ENCODE data around the gene DUSP15.

DUSP15 gene

DNA sequence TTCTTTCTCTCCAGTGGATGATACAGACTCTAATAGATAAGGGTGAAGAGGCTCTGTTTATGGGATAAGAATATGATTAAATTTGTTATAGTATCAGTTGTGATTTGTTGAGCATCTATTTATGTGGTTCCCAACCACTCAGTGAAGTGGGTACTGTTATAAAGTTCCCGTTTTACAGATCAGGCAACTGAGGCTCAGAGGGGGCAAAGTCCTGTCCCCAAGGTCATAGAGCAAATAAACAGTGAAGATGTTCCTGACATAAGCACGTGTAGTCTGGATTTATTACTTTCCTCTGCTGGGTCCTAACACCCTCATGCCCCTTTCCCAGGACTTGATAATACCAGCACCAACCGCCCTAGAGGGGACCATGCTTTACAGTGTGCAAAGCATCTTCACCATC is 4.1 kb downstream of the DUSP15 start:
- CTCF ChIA-PET: no interaction called here

DNA sequence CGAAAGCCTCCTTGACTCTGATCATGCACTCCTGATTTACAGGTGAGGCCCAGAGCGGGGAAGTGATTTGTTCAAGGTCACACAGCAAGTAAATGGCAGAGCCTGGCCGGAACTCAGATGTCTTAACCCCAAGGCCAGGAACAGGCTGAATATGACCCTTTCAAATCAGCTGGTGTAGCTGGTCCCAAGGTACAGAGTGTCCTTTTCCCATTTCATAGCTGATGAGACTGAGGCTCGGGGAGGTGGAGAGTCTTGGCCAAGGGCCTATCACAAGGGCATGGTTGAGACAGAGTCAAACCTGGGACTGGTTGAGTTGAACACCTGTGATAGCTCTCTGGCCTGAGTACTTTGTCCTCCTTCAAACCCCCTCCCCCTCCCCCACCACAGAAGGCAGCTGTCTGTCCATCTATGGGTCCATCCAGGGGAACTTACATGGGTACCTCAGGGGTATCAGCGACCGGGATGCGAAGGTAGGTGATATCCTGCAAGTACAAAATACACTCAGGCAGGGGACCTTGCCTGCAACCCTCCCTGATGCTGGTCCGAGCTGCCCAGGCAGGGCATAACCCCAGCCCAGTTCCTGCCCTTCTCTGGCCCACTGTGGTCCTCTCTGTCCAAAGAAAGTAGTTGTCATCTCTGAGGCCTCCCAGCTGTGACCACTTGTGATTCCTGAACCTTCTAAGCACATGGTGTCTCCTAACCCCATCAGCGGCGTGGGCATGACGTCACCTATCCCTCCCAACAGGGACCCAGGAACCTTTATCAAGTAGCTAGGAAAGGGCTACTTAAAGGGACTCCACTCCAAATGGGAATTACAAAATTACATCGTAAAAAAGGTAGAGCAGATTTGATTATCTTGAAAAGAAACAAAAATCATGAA is 5.6 kb downstream of the DUSP15 start:
- Histone ChIP-seq H3K4me1 (ENCODE audit: control extremely low read depth in 1 of 4, control insufficient read depth in 4 of 4, insufficient read depth in 4 of 4, low read length in 3 of 4) (peaks cover 0 to 41% (median 29%) of the 10 kb centered on the region in 4 experiments), H3K27me3 (replicated peaks in 2 of 5; ENCODE audit: control insufficient read depth in 4 of 5, insufficient read depth in 5 of 5, low read length in 4 of 5) (peaks cover 0 to 12% (median 3%) of the 10 kb centered on the region in 5 experiments), H3K27ac (ENCODE audit: insufficient read depth in 1 of 2, low read depth in 1 of 2, low read length in 2 of 2, poor library complexity in 1 of 2, severe bottlenecking in 2 of 2) (no peak overlapping the region), H3K4me3 (ENCODE audit: control insufficient read depth in 1 of 7, extremely low read depth in 1 of 7, insufficient read depth in 4 of 7, low read depth in 2 of 7, low read length in 6 of 7) (no peak overlapping the region), H3K36me3 (ENCODE audit: control insufficient read depth in 4 of 4, insufficient read depth in 4 of 4, low read length in 3 of 4) (no peaks in the 10 kb centered on the region), H3K9me3 (ENCODE audit: control extremely low read depth in 1 of 5, control insufficient read depth in 4 of 5, insufficient read depth in 2 of 5, low read depth in 1 of 5, low read length in 4 of 5) (no peaks in the 10 kb centered on the region)
- 87% methylated on average over 12 of the region's 12 CpGs for WGBS (ENCODE audit: insufficient coverage)
- DNase-seq: no peak
- POLR2A ChIA-PET: no interaction called here
- CTCF ChIA-PET: interaction anchor here (0.6 to 2.6 kb wide), 7 partner anchors 9 to 87 kb away, joined by 3 to 9 read pairs (median 3); partner anchors contain the start of gene PDRG1

More for the DNA sequence above, 4.1 kb downstream of the DUSP15 start:
- Histone ChIP-seq H3K4me1 (ENCODE audit: control extremely low read depth in 1 of 4, control insufficient read depth in 4 of 4, insufficient read depth in 4 of 4, low read length in 3 of 4) (peaks cover 0 to 41% (median 31%) of the 10 kb centered on the region in 4 experiments), H3K27ac (ENCODE audit: insufficient read depth in 1 of 2, low read depth in 1 of 2, low read length in 2 of 2, poor library complexity in 1 of 2, severe bottlenecking in 2 of 2) (no peak overlapping the region), H3K4me3 (ENCODE audit: control insufficient read depth in 1 of 7, extremely low read depth in 1 of 7, insufficient read depth in 4 of 7, low read depth in 2 of 7, low read length in 6 of 7) (no peak overlapping the region), H3K27me3 (replicated peaks in 2 of 5; ENCODE audit: control insufficient read depth in 4 of 5, insufficient read depth in 5 of 5, low read length in 4 of 5) (no peaks in the 10 kb centered on the region), H3K9me3 (ENCODE audit: control extremely low read depth in 1 of 5, control insufficient read depth in 4 of 5, insufficient read depth in 2 of 5, low read depth in 1 of 5, low read length in 4 of 5) (no peaks in the 10 kb centered on the region), H3K36me3 (ENCODE audit: control insufficient read depth in 4 of 4, insufficient read depth in 4 of 4, low read length in 3 of 4) (no peaks in the 10 kb centered on the region)
- 100% methylated on average over 3 of the region's 3 CpGs for WGBS (ENCODE audit: insufficient coverage)
- DNase-seq: no peak
- POLR2A ChIA-PET: no interaction called here

DNA sequence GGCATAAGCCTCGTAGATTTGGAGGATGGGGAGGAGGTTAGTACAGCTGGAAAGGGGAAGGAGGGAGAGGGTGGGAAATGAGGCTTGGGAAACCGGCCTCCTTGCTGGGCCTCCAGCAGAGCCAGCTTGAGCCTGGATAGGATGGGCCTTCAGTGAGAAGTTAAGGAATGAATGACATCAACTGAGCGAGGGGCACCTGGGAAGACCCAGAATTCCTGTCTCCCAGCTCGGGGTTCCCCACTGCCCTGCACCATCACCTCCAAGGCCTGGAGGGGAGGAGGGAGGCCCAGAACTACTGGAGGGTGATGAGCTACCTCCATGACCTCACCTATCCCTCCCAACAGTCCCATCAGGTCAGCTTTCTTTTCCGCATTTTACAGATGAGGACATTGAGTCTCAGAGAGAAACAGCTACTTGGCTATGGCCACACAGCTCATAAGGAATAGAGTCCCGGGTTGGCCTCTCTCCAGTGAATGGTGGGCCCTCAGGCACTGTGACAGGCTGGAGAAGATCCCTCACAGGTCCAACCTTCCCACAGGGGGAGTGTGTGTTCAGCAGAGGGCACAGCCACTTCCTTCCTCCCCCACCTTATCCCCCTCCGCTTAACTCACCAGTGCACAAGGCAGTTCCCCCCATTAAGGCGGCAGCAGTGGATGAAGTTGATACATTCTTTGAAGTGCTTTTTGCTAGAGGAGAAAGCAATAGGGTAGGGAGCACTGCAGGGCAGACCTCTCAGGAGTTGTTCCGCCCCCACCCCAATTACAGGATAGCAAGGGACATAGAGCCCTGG is 6.8 kb downstream of the DUSP15 start:
- Histone ChIP-seq H3K27ac (ENCODE audit: insufficient read depth in 1 of 2, low read depth in 1 of 2, low read length in 2 of 2, poor library complexity in 1 of 2, severe bottlenecking in 2 of 2) (no peak overlapping the region), H3K9me3 (ENCODE audit: control extremely low read depth in 1 of 5, control insufficient read depth in 4 of 5, insufficient read depth in 2 of 5, low read depth in 1 of 5, low read length in 4 of 5) (no peaks in the 10 kb centered on the region), H3K4me3 (ENCODE audit: control insufficient read depth in 1 of 7, extremely low read depth in 1 of 7, insufficient read depth in 4 of 7, low read depth in 2 of 7, low read length in 6 of 7) (no peak overlapping the region), H3K27me3 (replicated peaks in 2 of 5; ENCODE audit: control insufficient read depth in 4 of 5, insufficient read depth in 5 of 5, low read length in 4 of 5) (peaks cover 0 to 18% (median 3%) of the 10 kb centered on the region in 5 experiments), H3K4me1 (ENCODE audit: control extremely low read depth in 1 of 4, control insufficient read depth in 4 of 4, insufficient read depth in 4 of 4, low read length in 3 of 4) (peaks cover 0 to 36% (median 23%) of the 10 kb centered on the region in 4 experiments), H3K36me3 (ENCODE audit: control insufficient read depth in 4 of 4, insufficient read depth in 4 of 4, low read length in 3 of 4) (no peaks in the 10 kb centered on the region)
- POLR2A ChIA-PET: no interaction called here
- 100% methylated on average over 3 of the region's 9 CpGs for WGBS (ENCODE audit: insufficient coverage)
- peak in 2 of 3 donors; percentile 38 to 41 for DNase-seq
- CTCF ChIA-PET: interaction anchor here (0.5 to 2.6 kb wide), 6 partner anchors 11 to 162 kb away, joined by 3 to 9 read pairs (median 6); partner anchors contain the start of gene PDRG1

DNA sequence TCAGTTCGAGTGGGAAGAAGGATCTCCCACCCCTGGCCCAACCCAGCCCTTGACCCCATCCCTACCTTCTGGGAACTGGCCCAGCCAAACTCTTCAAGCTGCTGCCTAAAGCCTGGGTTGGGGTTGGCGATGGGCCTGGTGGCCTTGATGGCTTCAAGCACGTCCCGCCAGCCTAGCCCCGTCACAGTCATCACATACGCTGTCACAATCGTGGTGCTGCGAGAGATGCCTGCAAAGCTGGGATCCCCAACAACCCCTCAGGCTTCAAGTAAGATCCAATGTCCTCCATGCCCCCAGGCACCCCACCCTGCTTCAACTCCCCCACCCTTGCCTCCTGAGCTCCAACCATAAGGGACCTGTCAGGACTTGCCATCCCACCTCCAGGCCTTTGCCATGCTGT is 7.8 kb downstream of the DUSP15 start:
- ChIA-PET POLR2A (no interaction called here), CTCF (interaction anchor here (2.6 kb wide), 1 partner anchor 10 kb away, joined by 7 read pairs; no protein-coding TSS in a partner anchor)
- Histone ChIP-seq H3K4me1 (ENCODE audit: control extremely low read depth in 1 of 4, control insufficient read depth in 4 of 4, insufficient read depth in 4 of 4, low read length in 3 of 4) (peaks cover 0 to 38% (median 24%) of the 10 kb centered on the region in 4 experiments), H3K9me3 (ENCODE audit: control extremely low read depth in 1 of 5, control insufficient read depth in 4 of 5, insufficient read depth in 2 of 5, low read depth in 1 of 5, low read length in 4 of 5) (no peaks in the 10 kb centered on the region), H3K36me3 (ENCODE audit: control insufficient read depth in 4 of 4, insufficient read depth in 4 of 4, low read length in 3 of 4) (no peaks in the 10 kb centered on the region), H3K27me3 (replicated peaks in 2 of 5; ENCODE audit: control insufficient read depth in 4 of 5, insufficient read depth in 5 of 5, low read length in 4 of 5) (peaks cover 0 to 18% (median 3%) of the 10 kb centered on the region in 5 experiments), H3K4me3 (ENCODE audit: control insufficient read depth in 1 of 7, extremely low read depth in 1 of 7, insufficient read depth in 4 of 7, low read depth in 2 of 7, low read length in 6 of 7) (no peak overlapping the region), H3K27ac (ENCODE audit: insufficient read depth in 1 of 2, low read depth in 1 of 2, low read length in 2 of 2, poor library complexity in 1 of 2, severe bottlenecking in 2 of 2) (no peak overlapping the region)
- no peak for DNase-seq
- 94% methylated on average over 8 of the region's 8 CpGs for WGBS (ENCODE audit: insufficient coverage)

DNA sequence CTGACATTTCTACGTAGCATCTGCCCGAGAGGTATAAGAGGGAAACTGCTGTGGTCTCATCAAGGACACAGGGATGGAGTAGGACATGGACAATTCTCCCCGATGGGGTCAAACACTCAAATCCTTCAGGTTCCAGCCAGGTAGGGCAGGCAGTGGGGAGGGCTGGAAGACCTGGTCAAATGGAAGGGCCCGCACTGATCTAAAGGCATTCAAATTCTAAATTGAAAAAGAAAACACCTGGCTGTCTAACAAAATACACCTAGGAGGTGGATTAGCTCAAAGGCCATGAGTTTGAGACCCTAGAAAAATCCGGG is 8.2 kb downstream of the DUSP15 start:
- POLR2A ChIA-PET: interaction anchor here (0.7 kb wide), 1 partner anchor 42 kb away, joined by 3 read pairs; no protein-coding TSS in a partner anchor
- H3K27me3 ChIP-seq (replicated peaks in 2 of 5; ENCODE audit: control insufficient read depth in 4 of 5, insufficient read depth in 5 of 5, low read length in 4 of 5): peaks cover 0 to 18% (median 3%) of the 10 kb centered on the region in 5 experiments
- 100% methylated on average over 4 of the region's 5 CpGs for WGBS (ENCODE audit: insufficient coverage)

DNA sequence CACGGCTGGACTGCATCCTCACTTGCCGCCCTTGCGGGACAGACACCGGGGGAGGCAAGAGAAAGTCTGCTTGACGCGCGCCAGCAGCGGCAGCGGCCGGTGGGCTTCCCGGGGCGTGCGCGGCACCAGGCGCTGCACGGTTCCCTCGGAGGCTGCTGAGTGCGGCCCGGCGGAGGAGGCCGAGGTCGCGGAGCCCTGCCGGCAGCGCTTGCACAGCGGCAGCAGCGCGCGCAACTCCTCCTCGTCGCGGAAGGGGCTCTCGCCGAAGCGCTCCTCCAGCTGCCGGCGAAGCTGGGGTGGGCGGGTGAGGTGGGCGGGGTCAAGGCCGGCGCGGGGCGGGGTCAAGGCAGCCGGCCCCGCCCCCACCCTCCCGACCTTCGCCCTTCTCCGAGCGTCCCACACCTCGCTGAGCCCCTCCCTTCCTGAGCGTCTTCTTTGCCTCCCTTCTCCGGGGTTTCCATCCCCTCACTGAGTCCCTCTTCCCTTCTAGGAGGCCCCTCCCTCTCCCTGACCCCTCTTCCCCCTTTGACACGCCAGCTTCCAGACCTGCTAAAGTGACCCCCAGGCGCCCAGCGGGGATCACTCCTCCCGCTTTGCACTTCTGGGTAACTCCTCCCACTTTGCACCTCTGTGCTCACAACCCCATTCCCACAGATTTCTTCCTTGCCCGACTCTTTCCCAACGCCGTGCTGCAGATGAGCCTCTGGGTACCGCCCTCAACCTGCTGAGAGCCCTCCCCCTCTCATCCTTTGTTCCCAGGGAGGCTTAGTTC is 8.8 kb downstream of the DUSP15 start:
- peak; percentile 83 to 88 (median 88) for DNase-seq
- POLR2A ChIA-PET: interaction anchor here (0.7 kb wide), 1 partner anchor 42 kb away, joined by 3 read pairs; no protein-coding TSS in a partner anchor
- 7% methylated on average over 32 of the region's 60 CpGs for WGBS (ENCODE audit: insufficient coverage)

More for the DNA sequence above, 8.2 kb downstream of the DUSP15 start:
- Histone ChIP-seq H3K27ac (ENCODE audit: insufficient read depth in 1 of 2, low read depth in 1 of 2, low read length in 2 of 2, poor library complexity in 1 of 2, severe bottlenecking in 2 of 2) (no peak overlapping the region), H3K36me3 (ENCODE audit: control insufficient read depth in 4 of 4, insufficient read depth in 4 of 4, low read length in 3 of 4) (no peaks in the 10 kb centered on the region), H3K4me1 (ENCODE audit: control extremely low read depth in 1 of 4, control insufficient read depth in 4 of 4, insufficient read depth in 4 of 4, low read length in 3 of 4) (peaks cover 0 to 38% (median 24%) of the 10 kb centered on the region in 4 experiments), H3K4me3 (ENCODE audit: control insufficient read depth in 1 of 7, extremely low read depth in 1 of 7, insufficient read depth in 4 of 7, low read depth in 2 of 7, low read length in 6 of 7) (peak overlapping the region in 1 of 7 experiments; percentile 12), H3K9me3 (ENCODE audit: control extremely low read depth in 1 of 5, control insufficient read depth in 4 of 5, insufficient read depth in 2 of 5, low read depth in 1 of 5, low read length in 4 of 5) (no peaks in the 10 kb centered on the region)
- DNase-seq: no peak
- CTCF ChIA-PET: no interaction called here

More for the DNA sequence above, 8.8 kb downstream of the DUSP15 start:
- no peaks in the 10 kb centered on the region for H3K36me3 ChIP-seq (ENCODE audit: control insufficient read depth in 4 of 4, insufficient read depth in 4 of 4, low read length in 3 of 4)
- peaks cover 0 to 42% (median 24%) of the 10 kb centered on the region in 4 experiments for H3K4me1 ChIP-seq (ENCODE audit: control extremely low read depth in 1 of 4, control insufficient read depth in 4 of 4, insufficient read depth in 4 of 4, low read length in 3 of 4)
- CTCF ChIA-PET: no interaction called here
- H3K27me3 ChIP-seq (replicated peaks in 2 of 5; ENCODE audit: control insufficient read depth in 4 of 5, insufficient read depth in 5 of 5, low read length in 4 of 5): peaks cover 0 to 18% (median 3%) of the 10 kb centered on the region in 5 experiments
- peak overlapping the region; percentile 34 to 81 (median 63) for H3K4me3 ChIP-seq (ENCODE audit: control insufficient read depth in 1 of 7, extremely low read depth in 1 of 7, insufficient read depth in 4 of 7, low read depth in 2 of 7, low read length in 6 of 7)
- no peaks in the 10 kb centered on the region for H3K9me3 ChIP-seq (ENCODE audit: control extremely low read depth in 1 of 5, control insufficient read depth in 4 of 5, insufficient read depth in 2 of 5, low read depth in 1 of 5, low read length in 4 of 5)
- H3K27ac ChIP-seq (ENCODE audit: insufficient read depth in 1 of 2, low read depth in 1 of 2, low read length in 2 of 2, poor library complexity in 1 of 2, severe bottlenecking in 2 of 2): no peak overlapping the region
